Measurements from ENCODE around the gene KCNIP2. TPM values are rescaled to one million over a fixed set of nuclear protein-coding genes. Genes with fewer than 3 reads are reported as not detected.

The KCNIP2 gene
- total and polyA plus RNA-seq, 2 donors = 0.85 to 1.3 TPM

DNA sequence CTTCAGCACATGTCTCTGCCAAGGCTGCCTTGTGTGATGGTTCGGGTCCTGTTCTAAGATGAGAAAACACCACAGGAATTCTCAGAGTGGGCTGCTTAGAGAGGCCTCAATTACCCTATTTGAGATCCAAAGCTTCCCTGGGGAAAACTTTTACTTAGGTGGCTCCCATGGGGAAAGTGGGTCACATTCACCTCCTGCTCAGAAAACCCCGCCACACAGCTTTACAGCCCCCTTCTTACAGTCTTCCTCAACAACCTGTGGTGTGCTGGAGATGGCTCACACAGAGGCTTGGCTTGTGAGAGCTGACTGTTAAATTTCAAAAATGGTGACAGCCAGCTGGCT lies 36.6 kb upstream of the KCNIP2 start:
- no peak overlapping the region for H3K4me3 ChIP-seq (ENCODE audit: low read length in 2 of 2)
- H3K27ac ChIP-seq (ENCODE audit: low read depth in 1 of 2, low read length in 1 of 2) = no peak overlapping the region
- H3K9me3 ChIP-seq (ENCODE audit: control insufficient read depth in 2 of 2, insufficient read depth in 1 of 2, low read length in 1 of 2) = no peaks in the 10 kb centered on the region
- 97% methylated on average over 2 of the region's 2 CpGs for WGBS
- H3K4me1 ChIP-seq (ENCODE audit: control insufficient read depth in 2 of 2, insufficient read depth in 2 of 2, low read length in 2 of 2) = no peaks in the 10 kb centered on the region
- H3K36me3 ChIP-seq (ENCODE audit: control insufficient read depth in 2 of 2, insufficient read depth in 2 of 2, low read length in 1 of 2) = peaks cover 0 to 3% of the 10 kb centered on the region in 2 donors
- H3K27me3 ChIP-seq (ENCODE audit: control insufficient read depth in 2 of 2, insufficient read depth in 1 of 2, low read length in 1 of 2) = no peaks in the 10 kb centered on the region
- no peak for DNase-seq (ENCODE audit: low read depth in 6 of 9, low spot score in 9 of 9)

GRCh38 chr10:101879456-101880231 lies 36.0 kb upstream of the KCNIP2 start:
- Histone ChIP-seq H3K36me3 (ENCODE audit: control insufficient read depth in 2 of 2, insufficient read depth in 2 of 2, low read length in 1 of 2) (peaks cover 0 to 3% of the 10 kb centered on the region in 2 donors), H3K27ac (ENCODE audit: low read depth in 1 of 2, low read length in 1 of 2) (no peak overlapping the region), H3K4me1 (ENCODE audit: control insufficient read depth in 2 of 2, insufficient read depth in 2 of 2, low read length in 2 of 2) (no peaks in the 10 kb centered on the region), H3K9me3 (ENCODE audit: control insufficient read depth in 2 of 2, insufficient read depth in 1 of 2, low read length in 1 of 2) (no peaks in the 10 kb centered on the region), H3K27me3 (ENCODE audit: control insufficient read depth in 2 of 2, insufficient read depth in 1 of 2, low read length in 1 of 2) (no peaks in the 10 kb centered on the region), H3K4me3 (ENCODE audit: low read length in 2 of 2) (no peak overlapping the region)
- DNase-seq (ENCODE audit: low read depth in 6 of 9, low spot score in 9 of 9) = no peak
- 97% methylated on average over 13 of the region's 13 CpGs for WGBS

DNA sequence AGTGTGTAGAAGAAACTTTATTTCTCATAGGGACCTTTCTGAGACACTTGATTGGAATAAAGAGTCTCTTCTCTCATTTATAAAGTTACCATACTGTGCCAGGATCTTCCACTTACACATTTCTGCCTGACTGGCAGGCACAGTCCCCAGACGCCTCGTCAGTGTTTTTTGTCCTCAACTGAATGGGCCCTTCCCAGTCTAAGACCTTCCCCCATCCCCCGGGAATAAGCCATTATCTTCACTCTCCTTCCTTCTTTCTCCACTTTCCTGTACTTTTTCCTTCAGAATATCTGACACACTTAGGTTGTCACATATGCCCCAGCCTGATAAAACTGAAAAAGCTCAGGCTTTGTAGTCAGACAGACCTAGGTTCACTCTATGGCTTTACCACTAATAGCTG lies 35.3 kb upstream of the KCNIP2 start:
- H3K9me3 ChIP-seq (ENCODE audit: control insufficient read depth in 2 of 2, insufficient read depth in 1 of 2, low read length in 1 of 2) = no peaks in the 10 kb centered on the region
- H3K27ac ChIP-seq (ENCODE audit: low read depth in 1 of 2, low read length in 1 of 2) = no peak overlapping the region
- no peak overlapping the region for H3K4me3 ChIP-seq (ENCODE audit: low read length in 2 of 2)
- H3K36me3 ChIP-seq (ENCODE audit: control insufficient read depth in 2 of 2, insufficient read depth in 2 of 2, low read length in 1 of 2) = peaks cover 0 to 3% of the 10 kb centered on the region in 2 donors
- no peaks in the 10 kb centered on the region for H3K4me1 ChIP-seq (ENCODE audit: control insufficient read depth in 2 of 2, insufficient read depth in 2 of 2, low read length in 2 of 2)
- DNase-seq (ENCODE audit: low read depth in 6 of 9, low spot score in 9 of 9) = no peak
- no peaks in the 10 kb centered on the region for H3K27me3 ChIP-seq (ENCODE audit: control insufficient read depth in 2 of 2, insufficient read depth in 1 of 2, low read length in 1 of 2)
- 98% methylated on average over 3 of the region's 3 CpGs for WGBS

DNA sequence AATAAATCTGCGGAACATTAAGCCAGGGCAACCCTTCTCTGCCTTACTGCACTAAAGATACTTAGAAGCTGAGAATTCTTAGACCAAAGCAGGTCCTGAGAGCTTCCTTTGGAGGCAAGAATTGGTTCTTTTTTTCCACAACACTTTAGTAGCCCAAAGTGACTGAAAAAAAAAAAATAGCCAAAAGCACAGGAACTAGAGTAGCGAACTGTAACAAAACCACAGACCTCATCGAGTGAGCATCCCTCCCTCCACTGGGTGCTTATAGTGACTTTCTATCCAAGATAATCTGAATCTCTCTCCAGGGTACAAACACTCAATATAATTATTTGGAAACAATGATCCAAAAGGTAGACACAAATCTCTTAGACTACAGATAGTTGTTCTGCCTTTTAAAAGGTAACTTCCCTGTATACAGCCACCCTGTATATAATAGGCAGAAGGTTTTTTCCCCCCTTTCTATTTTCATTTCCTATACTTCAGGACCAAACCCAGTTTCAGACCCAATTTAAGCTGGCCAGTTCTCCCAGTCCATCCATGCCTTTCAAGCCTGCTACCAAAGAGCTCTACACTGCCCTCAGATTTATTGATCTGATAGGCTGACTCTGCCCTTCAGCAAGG lies 31.6 kb upstream of the KCNIP2 start:
- WGBS = 44% methylated on average over 3 of the region's 3 CpGs
- peaks cover 0 to 3% of the 10 kb centered on the region in 2 donors for H3K36me3 ChIP-seq (ENCODE audit: control insufficient read depth in 2 of 2, insufficient read depth in 2 of 2, low read length in 1 of 2)
- H3K27me3 ChIP-seq (ENCODE audit: control insufficient read depth in 2 of 2, insufficient read depth in 1 of 2, low read length in 1 of 2) = no peaks in the 10 kb centered on the region
- no peak overlapping the region for H3K27ac ChIP-seq (ENCODE audit: low read depth in 1 of 2, low read length in 1 of 2)
- no peaks in the 10 kb centered on the region for H3K9me3 ChIP-seq (ENCODE audit: control insufficient read depth in 2 of 2, insufficient read depth in 1 of 2, low read length in 1 of 2)
- no peaks in the 10 kb centered on the region for H3K4me1 ChIP-seq (ENCODE audit: control insufficient read depth in 2 of 2, insufficient read depth in 2 of 2, low read length in 2 of 2)
- no peak for DNase-seq (ENCODE audit: low read depth in 6 of 9, low spot score in 9 of 9)
- no peak overlapping the region for H3K4me3 ChIP-seq (ENCODE audit: low read length in 2 of 2)

DNA sequence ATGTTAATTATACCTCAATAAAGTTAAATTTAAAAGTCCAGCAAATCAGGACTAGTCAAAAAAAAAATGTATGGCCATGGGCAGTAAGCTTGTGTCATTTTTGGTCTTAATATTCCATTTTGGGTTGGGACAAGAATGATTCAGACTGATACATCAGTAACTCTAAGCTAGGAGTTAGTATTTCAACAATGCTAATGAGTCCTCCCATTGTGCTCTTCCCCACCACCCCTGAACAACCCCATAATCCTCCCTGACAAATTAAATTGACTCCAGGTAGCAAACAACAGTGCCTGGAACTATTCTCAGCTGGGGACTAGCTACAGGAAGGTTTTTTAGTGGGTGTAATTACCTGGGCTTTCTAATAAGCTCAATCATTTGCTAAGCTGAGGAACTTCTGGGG lies 30.7 kb upstream of the KCNIP2 start:
- Histone ChIP-seq H3K27ac (ENCODE audit: low read depth in 1 of 2, low read length in 1 of 2) (no peak overlapping the region), H3K27me3 (ENCODE audit: control insufficient read depth in 2 of 2, insufficient read depth in 1 of 2, low read length in 1 of 2) (no peaks in the 10 kb centered on the region), H3K36me3 (ENCODE audit: control insufficient read depth in 2 of 2, insufficient read depth in 2 of 2, low read length in 1 of 2) (peaks cover 0 to 3% of the 10 kb centered on the region in 2 donors), H3K4me1 (ENCODE audit: control insufficient read depth in 2 of 2, insufficient read depth in 2 of 2, low read length in 2 of 2) (no peaks in the 10 kb centered on the region), H3K4me3 (ENCODE audit: low read length in 2 of 2) (no peak overlapping the region), H3K9me3 (ENCODE audit: control insufficient read depth in 2 of 2, insufficient read depth in 1 of 2, low read length in 1 of 2) (no peaks in the 10 kb centered on the region)
- no peak for DNase-seq (ENCODE audit: low read depth in 6 of 9, low spot score in 9 of 9)

GRCh38 chr10:101867931-101868330 lies 24.3 kb upstream of the KCNIP2 start:
- 91% methylated on average over 1 of the region's 1 CpG for WGBS

DNA sequence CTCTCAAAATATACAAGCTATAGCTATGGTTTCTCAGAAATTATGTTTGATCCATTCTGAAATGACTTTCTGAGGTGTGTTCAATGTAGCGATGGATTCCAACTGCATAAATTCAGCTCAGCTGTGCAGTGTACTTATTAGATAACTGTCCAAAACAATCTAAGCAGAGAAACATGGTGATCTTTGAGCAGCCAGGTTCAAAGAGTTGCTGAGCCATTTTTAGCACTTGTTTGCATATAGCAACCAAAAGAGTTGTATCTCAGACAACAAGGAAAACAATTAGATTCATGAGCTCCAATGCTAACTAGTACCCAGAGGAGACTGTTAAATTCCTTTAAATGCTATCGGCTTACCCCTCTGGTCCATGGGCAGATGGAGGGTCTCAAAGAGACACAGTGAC lies 15.9 kb upstream of the KCNIP2 start:
- no peaks in the 10 kb centered on the region for H3K27me3 ChIP-seq (ENCODE audit: control insufficient read depth in 2 of 2, insufficient read depth in 1 of 2, low read length in 1 of 2)
- WGBS = 97% methylated on average over 2 of the region's 2 CpGs

More at GRCh38 chr10:101867931-101868330, 24.3 kb upstream of the KCNIP2 start:
- H3K36me3 ChIP-seq (ENCODE audit: control insufficient read depth in 2 of 2, insufficient read depth in 2 of 2, low read length in 1 of 2) = peaks cover 0 to 3% of the 10 kb centered on the region in 2 donors
- no peak overlapping the region for H3K4me3 ChIP-seq (ENCODE audit: low read length in 2 of 2)
- DNase-seq (ENCODE audit: low read depth in 6 of 9, low spot score in 9 of 9) = no peak
- no peaks in the 10 kb centered on the region for H3K27me3 ChIP-seq (ENCODE audit: control insufficient read depth in 2 of 2, insufficient read depth in 1 of 2, low read length in 1 of 2)
- H3K9me3 ChIP-seq (ENCODE audit: control insufficient read depth in 2 of 2, insufficient read depth in 1 of 2, low read length in 1 of 2) = no peaks in the 10 kb centered on the region
- no peak overlapping the region for H3K27ac ChIP-seq (ENCODE audit: low read depth in 1 of 2, low read length in 1 of 2)
- no peaks in the 10 kb centered on the region for H3K4me1 ChIP-seq (ENCODE audit: control insufficient read depth in 2 of 2, insufficient read depth in 2 of 2, low read length in 2 of 2)

DNA sequence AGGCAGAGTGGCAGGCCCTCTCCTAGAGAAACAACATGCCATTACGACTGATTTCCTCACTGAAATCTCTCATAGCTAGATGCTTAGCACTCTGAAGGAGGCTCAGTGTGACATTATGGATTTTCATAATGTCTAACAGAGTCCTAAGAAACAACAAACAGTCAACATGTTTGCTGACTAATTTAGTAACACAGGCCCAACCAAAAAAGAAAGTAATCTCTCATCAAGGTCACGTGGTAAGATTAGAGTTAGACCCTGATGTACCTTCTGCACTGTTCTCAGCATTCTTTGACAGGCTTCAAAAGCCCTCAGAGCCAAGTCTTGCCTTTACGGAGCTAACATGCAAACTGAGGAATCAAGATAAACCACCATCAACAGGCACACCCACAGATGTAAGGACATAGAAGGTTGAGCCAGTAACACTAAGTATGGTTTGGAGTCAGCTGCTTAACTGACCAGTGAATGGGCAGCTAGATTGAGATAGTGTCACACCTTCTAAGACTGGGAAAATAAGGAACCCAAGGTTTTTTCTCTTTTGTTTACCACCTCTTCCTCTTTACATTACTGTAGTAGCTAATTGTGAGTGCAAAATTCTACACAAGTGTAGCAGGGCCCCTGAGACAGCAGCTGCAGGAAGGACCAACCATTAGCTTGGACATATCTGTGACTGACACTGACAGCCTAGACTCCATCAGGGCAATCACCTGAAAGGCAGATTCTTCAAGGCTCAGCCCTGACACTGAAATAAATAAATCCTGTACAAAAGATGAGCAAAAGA lies 15.3 kb upstream of the KCNIP2 start:
- Histone ChIP-seq H3K4me1 (ENCODE audit: control insufficient read depth in 2 of 2, insufficient read depth in 2 of 2, low read length in 2 of 2) (peaks cover 0 to 9% of the 10 kb centered on the region in 2 donors), H3K4me3 (ENCODE audit: low read length in 2 of 2) (no peak overlapping the region), H3K27me3 (ENCODE audit: control insufficient read depth in 2 of 2, insufficient read depth in 1 of 2, low read length in 1 of 2) (no peaks in the 10 kb centered on the region), H3K36me3 (ENCODE audit: control insufficient read depth in 2 of 2, insufficient read depth in 2 of 2, low read length in 1 of 2) (no peaks in the 10 kb centered on the region), H3K27ac (ENCODE audit: low read depth in 1 of 2, low read length in 1 of 2) (no peak overlapping the region), H3K9me3 (ENCODE audit: control insufficient read depth in 2 of 2, insufficient read depth in 1 of 2, low read length in 1 of 2) (peaks cover 0 to 3% of the 10 kb centered on the region in 2 donors)
- DNase-seq (ENCODE audit: low read depth in 6 of 9, low spot score in 9 of 9) = no peak
- 93% methylated on average over 3 of the region's 3 CpGs for WGBS

More for the DNA sequence above, 15.9 kb upstream of the KCNIP2 start:
- no peak overlapping the region for H3K4me3 ChIP-seq (ENCODE audit: low read length in 2 of 2)
- no peak overlapping the region for H3K27ac ChIP-seq (ENCODE audit: low read depth in 1 of 2, low read length in 1 of 2)
- DNase-seq (ENCODE audit: low read depth in 6 of 9, low spot score in 9 of 9) = no peak
- H3K36me3 ChIP-seq (ENCODE audit: control insufficient read depth in 2 of 2, insufficient read depth in 2 of 2, low read length in 1 of 2) = no peaks in the 10 kb centered on the region
- H3K4me1 ChIP-seq (ENCODE audit: control insufficient read depth in 2 of 2, insufficient read depth in 2 of 2, low read length in 2 of 2) = peaks cover 0 to 9% of the 10 kb centered on the region in 2 donors
- H3K9me3 ChIP-seq (ENCODE audit: control insufficient read depth in 2 of 2, insufficient read depth in 1 of 2, low read length in 1 of 2) = peaks cover 0 to 3% of the 10 kb centered on the region in 2 donors
